MCF 10A (cell line): ENCODE data around the gene ATF5. TPM values are rescaled to one million over a fixed set of nuclear protein-coding genes. Genes with fewer than 3 reads are reported as not detected.

Experiments used
- BruUV-seq: library from RNA; stranded (reverse); fragments of 400-500 nt; replicated peaks from 2 replicates; lab custom pipeline; 2021; lab: Mats Ljungman, UMichigan
- CTCF ChIA-PET: fragments of 300-600 bp; sonication (Branson Sonifier 250); formaldehyde crosslinking; extraction: SDS; loops from one replicate; lab custom pipeline; 2021; ENCODE audit warnings: antibody characterized with exemption, inconsistent platforms; lab: Yijun Ruan, JAX
- POLR2A ChIA-PET: fragments of 300-600, 350-650 bp; sonication (Branson Sonifier 250); formaldehyde crosslinking; extraction: SDS; loops from one replicate; lab custom pipeline; 2020; ENCODE audit warnings: antibody characterized with exemption, inconsistent platforms; lab: Yijun Ruan, JAX
- DNase-seq: peaks from one replicate; pipeline ENCODE4 v3.0.0-alpha.2; 2018; ENCODE audit not compliant: unreplicated experiment
- H3K27ac Mint-ChIP-seq: one replicate; pipeline ENCODE4 v1.8.0; 2022; ENCODE audit warnings: mild to moderate bottlenecking, low read depth, mixed read lengths; ENCODE audit not compliant: unreplicated experiment
- H3K27me3 Mint-ChIP-seq: one replicate; pipeline ENCODE4 v1.8.0; 2022; ENCODE audit warnings: mixed read lengths; ENCODE audit not compliant: insufficient read depth, unreplicated experiment
- H3K36me3 Mint-ChIP-seq: one replicate; pipeline ENCODE4 v1.8.0; 2022; ENCODE audit warnings: mild to moderate bottlenecking, moderate library complexity, mixed read lengths; ENCODE audit not compliant: insufficient read depth, unreplicated experiment
- H3K4me1 Mint-ChIP-seq: one replicate; pipeline ENCODE4 v1.8.0; 2022; ENCODE audit warnings: mixed read lengths; ENCODE audit not compliant: insufficient read depth, unreplicated experiment
- H3K4me3 Mint-ChIP-seq: one replicate; pipeline ENCODE4 v1.8.0; 2022; ENCODE audit warnings: mild to moderate bottlenecking, moderate library complexity, mixed read lengths; ENCODE audit not compliant: unreplicated experiment
- H3K9me3 Mint-ChIP-seq: one replicate; pipeline ENCODE4 v1.8.0; 2022; ENCODE audit warnings: mixed read lengths; ENCODE audit not compliant: unreplicated experiment
- intact Hi-C: fragments of 100-400 bp; cut with micrococcal nuclease; formaldehyde crosslinking; loops from 2 replicates; pipeline ENCODE4 v1.14.1; 2022
- total RNA-seq: library from RNA; stranded (reverse); gene quantifications from 2 replicates; pipeline ENCODE4 v1.2.3, GENCODE V29; 2022
- TF ChIP-seq, protein P1 (sequence below): fragments of 200-600 bp; IDR thresholded peaks from one replicate; pipeline ENCODE4 v1.8.0; 2022; ENCODE audit warnings: antibody characterized with exemption, mild to moderate bottlenecking; ENCODE audit not compliant: unreplicated experiment

ATF5 gene
- total RNA-seq, 1 experiment from 2014 or later = 23.7 TPM

DNA sequence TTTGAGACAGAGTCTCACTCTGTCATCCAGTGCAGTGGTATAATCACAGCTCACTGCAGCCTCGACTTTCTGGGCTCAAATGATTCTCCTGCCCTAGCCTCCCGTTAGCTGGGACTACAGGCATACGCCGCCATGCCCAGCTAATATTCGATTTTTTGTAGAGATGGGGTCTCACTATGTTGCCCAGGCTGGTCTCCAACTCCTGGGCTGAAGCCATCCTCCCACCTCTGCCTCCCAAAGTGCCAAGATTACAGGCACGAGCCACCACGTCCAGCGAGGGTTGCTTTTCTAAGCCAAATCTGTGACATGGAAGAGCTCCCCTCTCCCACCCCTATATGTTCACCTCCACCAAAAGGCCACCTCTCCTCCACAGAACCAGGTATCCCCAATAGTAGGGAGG, 10.9 kb upstream of the ATF5 start:
- no peak overlapping the region for H3K27ac Mint-ChIP-seq
- peaks cover 50% of the 10 kb centered on the region for H3K36me3 Mint-ChIP-seq
- BruUV-seq = no TSS peak

DNA sequence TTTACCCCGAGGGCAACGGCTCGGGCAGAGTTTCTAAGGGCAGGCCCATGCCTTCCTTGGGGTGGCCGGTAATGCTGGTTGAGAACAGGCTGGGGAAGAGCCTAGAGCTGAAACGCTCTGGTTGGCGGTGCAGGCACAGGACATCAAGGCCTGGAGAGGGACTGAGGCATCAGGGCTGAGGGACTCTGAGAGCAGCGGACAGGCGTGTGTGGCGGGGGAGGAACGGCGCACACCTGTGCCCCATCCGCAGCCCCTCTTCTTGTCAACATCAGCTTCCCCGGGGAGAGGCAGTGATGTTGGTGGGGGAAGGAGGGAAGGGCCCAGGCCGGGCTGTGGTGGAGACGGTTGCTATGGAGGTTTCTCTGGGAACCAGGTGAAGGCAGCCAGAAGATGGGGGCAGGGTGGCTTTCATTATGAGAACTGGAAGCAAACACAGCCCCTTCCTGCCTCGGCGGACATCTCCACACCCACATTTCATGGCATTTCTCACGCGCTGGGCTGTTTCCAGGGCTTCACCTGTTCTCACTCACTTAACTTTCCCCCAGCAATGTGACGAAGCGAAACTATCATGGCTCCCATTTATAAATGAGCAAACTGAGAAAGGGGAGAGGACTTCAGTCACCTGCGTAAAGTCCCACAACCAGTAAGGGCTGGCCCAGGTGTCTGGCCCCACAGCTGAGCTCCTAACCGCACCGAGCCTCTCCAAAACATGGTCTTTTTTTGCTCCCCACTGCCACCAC, 8.2 kb upstream of the ATF5 start:
- no TSS peak for BruUV-seq
- peaks cover 36% of the 10 kb centered on the region for H3K36me3 Mint-ChIP-seq
- ChIA-PET POLR2A (no interaction called here), CTCF (no interaction called here)
- TF ChIP-seq, protein P1, sequence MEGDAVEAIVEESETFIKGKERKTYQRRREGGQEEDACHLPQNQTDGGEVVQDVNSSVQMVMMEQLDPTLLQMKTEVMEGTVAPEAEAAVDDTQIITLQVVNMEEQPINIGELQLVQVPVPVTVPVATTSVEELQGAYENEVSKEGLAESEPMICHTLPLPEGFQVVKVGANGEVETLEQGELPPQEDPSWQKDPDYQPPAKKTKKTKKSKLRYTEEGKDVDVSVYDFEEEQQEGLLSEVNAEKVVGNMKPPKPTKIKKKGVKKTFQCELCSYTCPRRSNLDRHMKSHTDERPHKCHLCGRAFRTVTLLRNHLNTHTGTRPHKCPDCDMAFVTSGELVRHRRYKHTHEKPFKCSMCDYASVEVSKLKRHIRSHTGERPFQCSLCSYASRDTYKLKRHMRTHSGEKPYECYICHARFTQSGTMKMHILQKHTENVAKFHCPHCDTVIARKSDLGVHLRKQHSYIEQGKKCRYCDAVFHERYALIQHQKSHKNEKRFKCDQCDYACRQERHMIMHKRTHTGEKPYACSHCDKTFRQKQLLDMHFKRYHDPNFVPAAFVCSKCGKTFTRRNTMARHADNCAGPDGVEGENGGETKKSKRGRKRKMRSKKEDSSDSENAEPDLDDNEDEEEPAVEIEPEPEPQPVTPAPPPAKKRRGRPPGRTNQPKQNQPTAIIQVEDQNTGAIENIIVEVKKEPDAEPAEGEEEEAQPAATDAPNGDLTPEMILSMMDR = no peak
- no peaks in the 10 kb centered on the region for H3K27me3 Mint-ChIP-seq
- H3K9me3 Mint-ChIP-seq = no peaks in the 10 kb centered on the region
- H3K4me1 Mint-ChIP-seq = peaks cover 8% of the 10 kb centered on the region
- no peak overlapping the region for H3K4me3 Mint-ChIP-seq
- DNase-seq = no peak
- peak overlapping the region; percentile 51 for H3K27ac Mint-ChIP-seq
- intact Hi-C loops = no loop called here

More for the DNA sequence above, 10.9 kb upstream of the ATF5 start:
- TF ChIP-seq, protein P1 = no peak
- no peak for DNase-seq
- CTCF ChIA-PET = no interaction called here
- Mint-ChIP-seq H3K9me3 (no peaks in the 10 kb centered on the region), H3K4me3 (no peak overlapping the region), H3K4me1 (peaks cover 8% of the 10 kb centered on the region), H3K27me3 (no peaks in the 10 kb centered on the region)
- POLR2A ChIA-PET = interaction anchor here (0.9 kb wide), 1 partner anchor 10 kb away, joined by 5 read pairs; no protein-coding TSS in a partner anchor
- intact Hi-C loops = no loop called here

DNA sequence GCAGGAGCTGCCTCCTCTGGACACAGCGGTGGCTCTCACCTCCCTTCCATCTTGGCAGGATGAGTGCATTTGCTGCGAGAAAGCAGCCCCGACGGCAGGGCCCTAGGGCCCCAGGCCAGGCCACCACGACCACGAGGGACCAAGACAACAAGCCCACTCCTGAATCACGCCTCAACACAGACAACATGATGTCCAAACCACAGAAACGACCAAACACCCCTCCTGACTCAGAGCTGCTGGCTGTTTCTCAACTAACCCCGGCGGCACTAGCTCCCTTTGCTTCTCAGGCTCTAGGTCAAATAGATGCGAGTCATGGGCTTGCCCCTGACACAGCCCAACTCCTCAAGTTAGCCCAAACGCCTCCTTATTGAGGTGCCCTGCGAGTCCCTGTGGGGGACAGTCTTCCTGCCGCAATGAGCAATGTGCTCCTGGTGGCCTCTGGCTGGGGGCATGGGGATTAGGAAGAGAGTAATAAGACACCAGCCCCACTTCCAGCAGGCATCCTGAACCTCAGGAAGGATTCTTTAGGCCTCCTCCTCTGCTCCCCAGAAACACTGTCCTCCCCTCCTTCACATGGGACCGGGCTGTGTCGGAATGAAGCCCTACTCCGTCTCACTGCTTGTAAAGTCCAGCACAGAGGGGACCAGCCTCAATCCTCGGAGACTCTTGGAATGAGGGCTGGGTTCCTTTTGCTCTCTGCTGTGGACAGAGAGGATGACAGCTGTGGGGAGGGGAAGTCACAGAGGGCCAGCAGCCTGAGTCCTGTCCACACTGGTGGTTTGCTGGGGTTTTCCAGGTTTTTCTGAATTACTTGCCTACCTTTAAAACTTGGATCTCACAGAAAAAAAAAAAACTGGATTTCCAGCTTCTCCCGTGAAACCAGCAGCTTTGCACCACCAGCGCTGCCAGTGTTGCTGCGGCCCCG, 6.9 kb upstream of the ATF5 start:
- no peak overlapping the region for H3K4me3 Mint-ChIP-seq
- peaks cover 8% of the 10 kb centered on the region for H3K4me1 Mint-ChIP-seq
- TF ChIP-seq, protein P1 = no peak
- H3K36me3 Mint-ChIP-seq = peaks cover 45% of the 10 kb centered on the region
- POLR2A ChIA-PET = no interaction called here
- no peaks in the 10 kb centered on the region for H3K27me3 Mint-ChIP-seq
- intact Hi-C loops = no loop called here
- DNase-seq = peak; percentile 36
- H3K9me3 Mint-ChIP-seq = no peaks in the 10 kb centered on the region
- CTCF ChIA-PET = interaction anchor here (0.6 kb wide), 1 partner anchor 356 kb away, joined by 4 read pairs; no protein-coding TSS in a partner anchor
- no TSS peak for BruUV-seq
- no peak overlapping the region for H3K27ac Mint-ChIP-seq
